ENCODE results near the gene IL3.

Gene IL3

DNA sequence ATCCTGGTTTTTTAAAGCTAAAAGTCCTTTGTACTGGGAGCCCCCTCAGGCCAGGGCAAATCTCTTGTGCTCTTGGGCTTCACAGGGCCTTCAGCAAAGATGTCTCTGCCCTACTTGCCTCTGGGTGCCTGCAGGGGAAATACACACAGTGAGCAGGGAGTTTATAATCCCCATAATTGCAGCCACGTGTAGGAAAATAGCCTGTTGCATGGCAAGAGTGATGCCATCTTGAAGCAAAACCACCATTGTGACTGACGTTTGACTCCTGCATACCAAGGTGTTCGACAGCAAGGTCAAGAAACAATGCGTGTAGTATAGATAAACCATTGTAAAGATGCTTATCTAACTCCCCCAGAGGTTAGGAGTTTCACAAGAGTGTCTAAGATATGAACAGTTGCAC, 11.4 kb upstream of the IL3 start:
- no peak for ATAC-seq
- TF ChIP-seq ISL1 (CRISPR knock-in tag; IDR thresholded peaks at IDR 0.05) (no peak), ZNF565 (CRISPR knock-in tag; conservative IDR thresholded peaks at IDR 0.05; ENCODE audit: low read depth) (no peak), TCF4 (CRISPR knock-in tag; IDR thresholded peaks at IDR 0.05; ENCODE audit: borderline replicate concordance) (no peak)
- TF ChIP-seq, protein P1, sequence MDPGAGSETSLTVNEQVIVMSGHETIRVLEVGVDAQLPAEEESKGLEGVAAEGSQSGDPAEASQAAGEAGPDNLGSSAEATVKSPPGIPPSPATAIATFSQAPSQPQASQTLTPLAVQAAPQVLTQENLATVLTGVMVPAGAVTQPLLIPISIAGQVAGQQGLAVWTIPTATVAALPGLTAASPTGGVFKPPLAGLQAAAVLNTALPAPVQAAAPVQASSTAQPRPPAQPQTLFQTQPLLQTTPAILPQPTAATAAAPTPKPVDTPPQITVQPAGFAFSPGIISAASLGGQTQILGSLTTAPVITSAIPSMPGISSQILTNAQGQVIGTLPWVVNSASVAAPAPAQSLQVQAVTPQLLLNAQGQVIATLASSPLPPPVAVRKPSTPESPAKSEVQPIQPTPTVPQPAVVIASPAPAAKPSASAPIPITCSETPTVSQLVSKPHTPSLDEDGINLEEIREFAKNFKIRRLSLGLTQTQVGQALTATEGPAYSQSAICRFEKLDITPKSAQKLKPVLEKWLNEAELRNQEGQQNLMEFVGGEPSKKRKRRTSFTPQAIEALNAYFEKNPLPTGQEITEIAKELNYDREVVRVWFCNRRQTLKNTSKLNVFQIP (CRISPR knock-in tag; IDR thresholded peaks at IDR 0.05; ENCODE audit: borderline replicate concordance, low read depth) = no peak
- TF ChIP-seq, protein P2, sequence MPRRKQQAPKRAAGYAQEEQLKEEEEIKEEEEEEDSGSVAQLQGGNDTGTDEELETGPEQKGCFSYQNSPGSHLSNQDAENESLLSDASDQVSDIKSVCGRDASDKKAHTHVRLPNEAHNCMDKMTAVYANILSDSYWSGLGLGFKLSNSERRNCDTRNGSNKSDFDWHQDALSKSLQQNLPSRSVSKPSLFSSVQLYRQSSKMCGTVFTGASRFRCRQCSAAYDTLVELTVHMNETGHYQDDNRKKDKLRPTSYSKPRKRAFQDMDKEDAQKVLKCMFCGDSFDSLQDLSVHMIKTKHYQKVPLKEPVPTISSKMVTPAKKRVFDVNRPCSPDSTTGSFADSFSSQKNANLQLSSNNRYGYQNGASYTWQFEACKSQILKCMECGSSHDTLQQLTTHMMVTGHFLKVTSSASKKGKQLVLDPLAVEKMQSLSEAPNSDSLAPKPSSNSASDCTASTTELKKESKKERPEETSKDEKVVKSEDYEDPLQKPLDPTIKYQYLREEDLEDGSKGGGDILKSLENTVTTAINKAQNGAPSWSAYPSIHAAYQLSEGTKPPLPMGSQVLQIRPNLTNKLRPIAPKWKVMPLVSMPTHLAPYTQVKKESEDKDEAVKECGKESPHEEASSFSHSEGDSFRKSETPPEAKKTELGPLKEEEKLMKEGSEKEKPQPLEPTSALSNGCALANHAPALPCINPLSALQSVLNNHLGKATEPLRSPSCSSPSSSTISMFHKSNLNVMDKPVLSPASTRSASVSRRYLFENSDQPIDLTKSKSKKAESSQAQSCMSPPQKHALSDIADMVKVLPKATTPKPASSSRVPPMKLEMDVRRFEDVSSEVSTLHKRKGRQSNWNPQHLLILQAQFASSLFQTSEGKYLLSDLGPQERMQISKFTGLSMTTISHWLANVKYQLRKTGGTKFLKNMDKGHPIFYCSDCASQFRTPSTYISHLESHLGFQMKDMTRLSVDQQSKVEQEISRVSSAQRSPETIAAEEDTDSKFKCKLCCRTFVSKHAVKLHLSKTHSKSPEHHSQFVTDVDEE (CRISPR knock-in tag; IDR thresholded peaks at IDR 0.05) = no peak

DNA sequence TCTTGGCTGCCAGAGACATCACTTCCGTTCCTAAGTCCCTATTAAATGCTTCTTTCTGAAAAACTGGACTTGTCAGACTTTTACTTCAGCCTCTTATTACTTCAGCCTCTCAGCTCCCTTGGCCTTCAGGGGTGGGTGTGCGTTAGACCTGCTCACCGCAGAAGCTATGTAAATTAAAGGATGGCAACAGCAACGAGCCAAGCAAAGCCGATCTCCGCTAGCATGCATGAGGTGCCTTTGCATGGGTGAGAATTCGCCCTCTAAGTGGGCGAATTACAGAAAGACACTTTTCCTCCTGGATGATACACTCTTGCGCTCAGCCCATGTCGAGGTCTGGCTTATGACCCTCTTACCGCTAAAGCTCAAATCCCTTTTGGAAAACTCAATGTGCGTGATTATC, 10.9 kb upstream of the IL3 start:
- no peak for ATAC-seq
- TF ChIP-seq SNAI2 (CRISPR knock-in tag; IDR thresholded peaks at IDR 0.05) (no peak), CSDC2 (CRISPR knock-in tag; IDR thresholded peaks at IDR 0.05) (no peak), ZNF565 (CRISPR knock-in tag; conservative IDR thresholded peaks at IDR 0.05; ENCODE audit: low read depth) (no peak), ZFP30 (CRISPR knock-in tag; IDR thresholded peaks at IDR 0.05) (no peak), ZFP3 (CRISPR knock-in tag; IDR thresholded peaks at IDR 0.05) (no peak), OSR1 (CRISPR knock-in tag; IDR thresholded peaks at IDR 0.05) (no peak), GLIS3 (CRISPR knock-in tag; IDR thresholded peaks at IDR 0.05) (no peak), PATZ1 (CRISPR knock-in tag; IDR thresholded peaks at IDR 0.05; ENCODE audit: borderline replicate concordance) (no peak), ESRRG (CRISPR knock-in tag; IDR thresholded peaks at IDR 0.05) (no peak), ZC3H10 (CRISPR knock-in tag; IDR thresholded peaks at IDR 0.05) (no peak), TCF4 (CRISPR knock-in tag; IDR thresholded peaks at IDR 0.05; ENCODE audit: borderline replicate concordance) (no peak), PPARA (CRISPR knock-in tag; IDR thresholded peaks at IDR 0.05; ENCODE audit: borderline replicate concordance) (no peak), CREB5 (CRISPR knock-in tag; IDR thresholded peaks at IDR 0.05; ENCODE audit: low read depth) (no peak), ARNTL (CRISPR knock-in tag; IDR thresholded peaks at IDR 0.05; ENCODE audit: borderline replicate concordance, low read depth) (no peak), TOX (CRISPR knock-in tag; IDR thresholded peaks at IDR 0.05; ENCODE audit: borderline replicate concordance) (no peak), RARB (CRISPR knock-in tag; IDR thresholded peaks at IDR 0.05) (no peak), BACH2 (CRISPR knock-in tag; IDR thresholded peaks at IDR 0.05; ENCODE audit: borderline replicate concordance) (no peak)
- TF ChIP-seq, protein P2 (CRISPR knock-in tag; IDR thresholded peaks at IDR 0.05) = no peak
- TF ChIP-seq, protein P1 (CRISPR knock-in tag; IDR thresholded peaks at IDR 0.05; ENCODE audit: borderline replicate concordance, low read depth) = no peak
